A673 (cell line): ENCODE data around the gene FAH. TPM values are rescaled to one million over a fixed set of nuclear protein-coding genes. Genes with fewer than 3 reads are reported as not detected.

Source experiments
- BruUV-seq: library from RNA; stranded (reverse); fragments of 400-500 nt; replicated peaks from 2 replicates; lab custom pipeline; 2021; lab: Mats Ljungman, UMichigan
- CTCF ChIA-PET: fragments of 300-600 bp; sonication (Branson Sonifier 250); formaldehyde crosslinking; loops from one replicate; lab custom pipeline; 2022; ENCODE audit warnings: antibody characterized with exemption; lab: Charles Lee
- POLR2A ChIA-PET: fragments of 300-600 bp; sonication (Branson Sonifier 250); formaldehyde crosslinking; loops from one replicate; lab custom pipeline; 2022; ENCODE audit warnings: antibody characterized with exemption; ENCODE audit not compliant: low non-redundant PET; lab: Charles Lee
- DNase-seq: peaks from one replicate; pipeline ENCODE4 v3.0.0-alpha.2; 2015; ENCODE audit warnings: low spot score
- H3K27ac ChIP-seq: fragments of 200-600 bp; sonication (generic); 2 replicates; pipeline ENCODE4 v1.5.1; 2016; ENCODE audit warnings: mixed run types, low read depth, mild to moderate bottlenecking, mixed read lengths, antibody characterized with exemption, low read length; ENCODE audit not compliant: poor library complexity, severe bottlenecking
- H3K27me3 ChIP-seq: fragments of 200-600 bp; sonication (generic); replicated peaks from 2 replicates; pipeline ENCODE4 v1.6.1; 2017; ENCODE audit warnings: mixed run types, low read depth, mild to moderate bottlenecking, mixed read lengths, antibody characterized with exemption, low read length; ENCODE audit not compliant: insufficient read depth, poor library complexity
- H3K36me3 ChIP-seq: fragments of 200-600 bp; sonication (generic); 2 replicates; pipeline ENCODE4 v1.6.1; 2016; ENCODE audit warnings: mixed run types, mild to moderate bottlenecking, mixed read lengths, antibody characterized with exemption, low read length; ENCODE audit not compliant: insufficient read depth, poor library complexity, severe bottlenecking
- H3K4me1 ChIP-seq: fragments of 200-600 bp; sonication (generic); 2 replicates; pipeline ENCODE4 v1.6.1; 2017; ENCODE audit warnings: mixed run types, mild to moderate bottlenecking, mixed read lengths, antibody characterized with exemption, low read length; ENCODE audit not compliant: insufficient read depth, poor library complexity, severe bottlenecking
- H3K4me3 ChIP-seq: fragments of 200-600 bp; sonication (generic); 2 replicates; pipeline ENCODE4 v1.5.1; 2016; ENCODE audit warnings: low read depth, mixed run types, mild to moderate bottlenecking, mixed read lengths, low read length; ENCODE audit not compliant: poor library complexity, severe bottlenecking
- H3K9me3 ChIP-seq: fragments of 200-600 bp; sonication (generic); 2 replicates; pipeline ENCODE4 v1.6.1; 2016; ENCODE audit warnings: mixed run types, low read depth, mild to moderate bottlenecking, mixed read lengths, antibody characterized with exemption, low read length; ENCODE audit not compliant: poor library complexity, severe bottlenecking
- CTCF ChIP-seq: fragments of 300-800, 200-600 bp; sonication (generic); conservative IDR thresholded peaks from 2 replicates; pipeline ENCODE4 v1.5.1; 2017; ENCODE audit warnings: low read depth, mild to moderate bottlenecking, antibody characterized with exemption, low read length, moderate library complexity, mixed read lengths
- EZH2 ChIP-seq: fragments of 200-600 bp; sonication (generic); IDR thresholded peaks from 2 replicates; pipeline ENCODE4 v1.6.1; 2017; ENCODE audit warnings: borderline replicate concordance, low read depth, mild to moderate bottlenecking, mixed read lengths, antibody characterized with exemption, low read length; ENCODE audit not compliant: poor library complexity, severe bottlenecking
- intact Hi-C: fragments of 100-400 bp; cut with micrococcal nuclease; formaldehyde crosslinking; loops from one replicate; pipeline ENCODE4 v1.10.0; 2022; ENCODE audit not compliant: unreplicated experiment
- total RNA-seq: library from RNA; stranded (reverse); gene quantifications from 2 replicates; pipeline ENCODE4 v1.2.3, GENCODE V29; 2021

Gene FAH
- total RNA-seq, 1 experiment from 2014 or later = 2.0 TPM

- DNase-seq = no peak
- H3K27ac ChIP-seq = no peak overlapping the region
- peaks cover 6% of the 10 kb centered on the region for H3K27me3 ChIP-seq
- TF ChIP-seq EZH2 (no peak), CTCF (no peak)
- H3K9me3 ChIP-seq = no peaks in the 10 kb centered on the region
- BruUV-seq = no TSS peak
- ChIA-PET CTCF (no interaction called here), POLR2A (interaction anchor here (0.6 kb wide), 1 partner anchor 1750 kb away, joined by 3 read pairs; no protein-coding TSS in a partner anchor)
- intact Hi-C loops = no loop called here
- no peaks in the 10 kb centered on the region for H3K36me3 ChIP-seq
- no peak overlapping the region for H3K4me3 ChIP-seq
- no peaks in the 10 kb centered on the region for H3K4me1 ChIP-seq
These were observed 38.4 kb downstream of the FAH start for GRCh38 chr15:80191198-80191597.

DNA sequence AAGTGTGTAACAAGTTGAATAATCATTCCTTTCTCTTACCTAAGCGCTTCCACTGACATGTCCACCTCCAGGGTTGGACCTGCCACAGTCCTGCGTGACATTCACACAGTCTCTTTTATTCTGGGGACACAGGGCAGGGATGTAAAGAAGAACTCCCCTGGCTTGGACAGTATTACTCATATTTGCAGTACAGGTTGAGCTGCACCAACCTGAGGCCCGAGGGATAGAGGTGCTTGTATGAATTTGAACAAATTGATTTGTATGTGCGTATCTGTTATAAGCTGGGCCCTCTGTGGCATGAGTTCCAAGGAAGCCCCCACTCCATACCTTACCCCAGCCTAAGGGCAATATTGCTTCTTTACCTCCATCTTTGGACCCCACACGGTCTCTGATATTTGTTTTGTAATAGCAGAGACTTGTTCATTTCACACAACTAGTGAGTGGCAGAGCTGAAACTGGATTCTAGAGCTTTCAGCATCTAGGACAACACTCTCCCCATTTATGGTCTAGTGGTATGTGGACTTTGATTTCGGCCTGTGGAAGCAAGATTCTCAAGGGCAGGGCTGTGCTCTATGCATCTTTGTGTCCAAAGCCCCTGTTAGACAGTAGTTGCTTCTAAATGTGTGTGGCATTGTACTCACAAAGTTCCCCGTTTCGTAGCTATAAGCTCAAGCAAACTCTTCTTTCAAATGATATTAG lies 39.2 kb downstream of the FAH start:
- no TSS peak for BruUV-seq
- DNase-seq = no peak
- Histone ChIP-seq H3K9me3 (no peaks in the 10 kb centered on the region), H3K27ac (no peak overlapping the region), H3K36me3 (no peaks in the 10 kb centered on the region), H3K4me3 (no peak overlapping the region), H3K27me3 (peaks cover 6% of the 10 kb centered on the region), H3K4me1 (no peaks in the 10 kb centered on the region)
- TF ChIP-seq EZH2 (no peak), CTCF (no peak)
- intact Hi-C loops = no loop called here
- CTCF ChIA-PET = no interaction called here
- POLR2A ChIA-PET = no interaction called here

GRCh38 chr15:80194186-80194585 lies 41.4 kb downstream of the FAH start:
- H3K9me3 ChIP-seq = no peaks in the 10 kb centered on the region
- POLR2A ChIA-PET = no interaction called here
- no peak overlapping the region for H3K4me3 ChIP-seq

More at GRCh38 chr15:80194186-80194585, 41.4 kb downstream of the FAH start:
- no peak overlapping the region for H3K27ac ChIP-seq
- no peaks in the 10 kb centered on the region for H3K4me1 ChIP-seq
- H3K27me3 ChIP-seq = peaks cover 25% of the 10 kb centered on the region
- CTCF ChIA-PET = no interaction called here
- no peaks in the 10 kb centered on the region for H3K36me3 ChIP-seq
- TF ChIP-seq CTCF = no peak
- no TSS peak for BruUV-seq
- no peak for DNase-seq
- intact Hi-C loops = no loop called here
